GM20431 (cell line): ENCODE data around the gene PLCZ1.
"Not testable (repeated sequence)": the region's sequence is repeated elsewhere in the genome, so short reads cannot be mapped to it uniquely, and the experiment has no call there.

Source experiments
- in situ Hi-C: fragments of 300-500 bp; cut with MseI, MboI; formaldehyde crosslinking; loops from one replicate; pipeline ENCODE4 v1.15.0; 2020; ENCODE audit warnings: low sequenced_read_pairs; ENCODE audit not compliant: unreplicated experiment

The PLCZ1 gene, protein sequence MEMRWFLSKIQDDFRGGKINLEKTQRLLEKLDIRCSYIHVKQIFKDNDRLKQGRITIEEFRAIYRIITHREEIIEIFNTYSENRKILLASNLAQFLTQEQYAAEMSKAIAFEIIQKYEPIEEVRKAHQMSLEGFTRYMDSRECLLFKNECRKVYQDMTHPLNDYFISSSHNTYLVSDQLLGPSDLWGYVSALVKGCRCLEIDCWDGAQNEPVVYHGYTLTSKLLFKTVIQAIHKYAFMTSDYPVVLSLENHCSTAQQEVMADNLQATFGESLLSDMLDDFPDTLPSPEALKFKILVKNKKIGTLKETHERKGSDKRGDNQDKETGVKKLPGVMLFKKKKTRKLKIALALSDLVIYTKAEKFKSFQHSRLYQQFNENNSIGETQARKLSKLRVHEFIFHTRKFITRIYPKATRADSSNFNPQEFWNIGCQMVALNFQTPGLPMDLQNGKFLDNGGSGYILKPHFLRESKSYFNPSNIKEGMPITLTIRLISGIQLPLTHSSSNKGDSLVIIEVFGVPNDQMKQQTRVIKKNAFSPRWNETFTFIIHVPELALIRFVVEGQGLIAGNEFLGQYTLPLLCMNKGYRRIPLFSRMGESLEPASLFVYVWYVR

GRCh38 chr12:18737819-18738218, at the start of gene PLCZ1, which contains the start of gene CAPZA3:
PLCZ1 (minus strand) TSS chr12:18738012; CDS start chr12:18737371, 641 bp downstream.
CAPZA3 (plus strand) TSS chr12:18738119; CDS start chr12:18738269, 150 bp downstream.
- in situ Hi-C loops = no loop called here

GRCh38 chr12:18785465-18785864, 47.7 kb upstream of the PLCZ1 start:
- in situ Hi-C loops = not testable (repeated sequence)

DNA sequence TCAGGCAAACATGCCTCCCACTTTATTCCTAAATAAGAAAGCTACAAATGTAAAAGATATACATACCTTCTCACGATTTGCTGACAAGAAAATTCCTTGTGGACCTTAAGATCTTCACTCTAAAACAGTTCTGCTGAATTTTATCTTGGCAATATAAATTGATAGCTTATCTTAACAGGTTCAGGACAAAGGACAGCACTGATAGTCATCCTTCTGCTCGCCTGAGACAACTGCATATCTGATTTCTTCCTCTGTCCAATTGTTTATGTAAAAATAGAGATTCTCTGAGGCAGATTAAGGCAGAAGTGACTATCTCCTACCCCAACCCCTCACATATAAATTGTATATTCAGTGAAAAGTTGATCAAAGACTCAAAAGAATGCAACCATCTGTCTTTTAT, 45.0 kb upstream of the PLCZ1 start:
- in situ Hi-C loops = no loop called here

DNA sequence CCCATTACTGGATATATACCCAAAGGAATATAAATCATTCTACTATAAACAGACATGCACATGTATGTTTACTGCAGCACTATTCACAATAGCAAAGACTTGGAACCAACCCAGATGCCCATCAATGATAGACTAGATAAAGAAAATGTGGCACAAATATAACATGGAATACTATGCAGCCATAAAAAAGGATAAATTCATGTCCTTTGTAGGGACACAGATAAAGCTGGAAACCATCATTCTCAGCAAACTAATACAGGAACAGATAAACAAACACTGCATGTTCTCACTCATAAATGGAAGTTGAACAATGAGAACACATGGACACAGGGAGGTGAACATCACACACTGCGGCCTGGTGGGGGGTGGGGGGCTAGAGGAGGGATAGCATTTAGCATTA, 28.7 kb upstream of the PLCZ1 start:
- in situ Hi-C loops = not testable (repeated sequence)

DNA sequence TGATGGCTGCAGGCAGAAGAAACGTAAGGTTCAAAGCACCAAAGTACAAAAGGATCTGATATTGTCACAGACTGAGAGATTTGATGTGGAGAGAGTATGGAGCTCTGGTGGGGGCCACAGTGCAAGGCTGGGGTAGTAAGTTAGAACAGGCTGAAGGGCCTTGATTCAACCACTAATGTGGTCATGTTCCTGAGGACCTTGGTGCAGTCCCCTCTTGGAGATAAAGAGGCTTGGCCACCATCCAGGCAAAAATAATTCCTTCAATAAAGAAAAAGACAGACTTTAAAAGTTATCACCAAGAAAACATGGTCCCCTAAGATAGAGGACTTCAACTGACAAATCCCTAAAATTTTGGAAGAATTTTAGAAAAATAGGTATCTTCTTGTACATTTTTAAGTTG, 17.5 kb upstream of the PLCZ1 start:
- in situ Hi-C loops = no loop called here

GRCh38 chr12:18754124-18754707, 16.4 kb upstream of the PLCZ1 start:
- in situ Hi-C loops = no loop called here

- in situ Hi-C loops = no loop called here
These were observed 15.8 kb upstream of the PLCZ1 start for GRCh38 chr12:18753481-18754123.

- in situ Hi-C loops = no loop called here
These were observed 15.1 kb upstream of the PLCZ1 start for GRCh38 chr12:18752947-18753346.

- in situ Hi-C loops = no loop called here
These were observed 14.6 kb upstream of the PLCZ1 start for GRCh38 chr12:18752280-18752920.

GRCh38 chr12:18751866-18752265, 14.1 kb upstream of the PLCZ1 start:
- in situ Hi-C loops = no loop called here

- in situ Hi-C loops = no loop called here
These were observed 12.3 kb upstream of the PLCZ1 start for GRCh38 chr12:18750085-18750484.

DNA sequence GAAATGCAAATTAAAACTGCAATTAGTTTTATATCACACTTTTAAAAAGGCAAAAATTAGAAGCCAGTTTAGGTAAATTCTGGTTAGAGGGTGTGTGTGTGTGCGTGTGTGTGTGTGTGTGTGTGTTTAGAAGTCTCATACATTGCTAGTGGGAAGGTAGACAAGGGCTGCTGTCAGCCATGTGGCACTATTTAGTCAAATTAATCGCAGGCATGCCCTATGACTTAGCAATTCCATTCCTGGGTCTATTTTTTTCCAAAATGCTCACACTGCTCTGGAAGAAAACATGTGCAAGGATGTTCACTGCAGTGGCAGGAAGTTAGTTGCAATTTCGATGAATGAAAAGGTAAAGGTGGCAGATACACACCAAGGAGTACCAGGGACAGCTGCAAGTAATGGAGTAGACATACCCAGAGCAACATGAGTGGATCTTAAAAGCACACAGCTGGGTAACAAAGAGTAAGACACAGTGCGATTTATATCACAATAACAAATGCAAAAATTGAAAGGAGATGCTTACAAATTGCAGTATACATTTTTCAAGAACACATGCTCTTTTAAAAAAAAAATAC, 11.7 kb upstream of the PLCZ1 start:
- in situ Hi-C loops = no loop called here

- in situ Hi-C loops = no loop called here
These were observed 10.1 kb upstream of the PLCZ1 start for GRCh38 chr12:18747895-18748294.

GRCh38 chr12:18731156-18731555, 6.7 kb downstream of the PLCZ1 start:
- in situ Hi-C loops = no loop called here

- in situ Hi-C loops = no loop called here
These were observed 14.1 kb downstream of the PLCZ1 start for GRCh38 chr12:18723752-18724151.

GRCh38 chr12:18721452-18721851, 16.4 kb downstream of the PLCZ1 start:
- in situ Hi-C loops = no loop called here

- in situ Hi-C loops = no loop called here
These were observed 17.1 kb downstream of the PLCZ1 start for GRCh38 chr12:18720690-18721089.

GRCh38 chr12:18719922-18720510, 17.8 kb downstream of the PLCZ1 start:
- in situ Hi-C loops = no loop called here

GRCh38 chr12:18718462-18718861, 19.4 kb downstream of the PLCZ1 start:
- in situ Hi-C loops = no loop called here

- in situ Hi-C loops = no loop called here
These were observed 21.6 kb downstream of the PLCZ1 start for GRCh38 chr12:18716236-18716635.
